A673 (cell line): ENCODE data around the gene PAQR8. TPM values are rescaled to one million over a fixed set of nuclear protein-coding genes. Genes with fewer than 3 reads are reported as not detected.

ENCODE experiments used
- BruUV-seq: library from RNA; stranded (reverse); fragments of 400-500 nt; replicated peaks from 2 replicates; lab custom pipeline; 2021; lab: Mats Ljungman, UMichigan
- CTCF ChIA-PET: fragments of 300-600 bp; sonication (Branson Sonifier 250); formaldehyde crosslinking; loops from one replicate; lab custom pipeline; 2022; ENCODE audit warnings: antibody characterized with exemption; lab: Charles Lee
- POLR2A ChIA-PET: fragments of 300-600 bp; sonication (Branson Sonifier 250); formaldehyde crosslinking; loops from one replicate; lab custom pipeline; 2022; ENCODE audit warnings: antibody characterized with exemption; ENCODE audit not compliant: low non-redundant PET; lab: Charles Lee
- DNase-seq: peaks from one replicate; pipeline ENCODE4 v3.0.0-alpha.2; 2015; ENCODE audit warnings: low spot score
- H3K27ac ChIP-seq: fragments of 200-600 bp; sonication (generic); 2 replicates; pipeline ENCODE4 v1.5.1; 2016; ENCODE audit warnings: mixed run types, low read depth, mild to moderate bottlenecking, mixed read lengths, antibody characterized with exemption, low read length; ENCODE audit not compliant: poor library complexity, severe bottlenecking
- H3K27me3 ChIP-seq: fragments of 200-600 bp; sonication (generic); replicated peaks from 2 replicates; pipeline ENCODE4 v1.6.1; 2017; ENCODE audit warnings: mixed run types, low read depth, mild to moderate bottlenecking, mixed read lengths, antibody characterized with exemption, low read length; ENCODE audit not compliant: insufficient read depth, poor library complexity
- H3K36me3 ChIP-seq: fragments of 200-600 bp; sonication (generic); 2 replicates; pipeline ENCODE4 v1.6.1; 2016; ENCODE audit warnings: mixed run types, mild to moderate bottlenecking, mixed read lengths, antibody characterized with exemption, low read length; ENCODE audit not compliant: insufficient read depth, poor library complexity, severe bottlenecking
- H3K4me1 ChIP-seq: fragments of 200-600 bp; sonication (generic); 2 replicates; pipeline ENCODE4 v1.6.1; 2017; ENCODE audit warnings: mixed run types, mild to moderate bottlenecking, mixed read lengths, antibody characterized with exemption, low read length; ENCODE audit not compliant: insufficient read depth, poor library complexity, severe bottlenecking
- H3K4me3 ChIP-seq: fragments of 200-600 bp; sonication (generic); 2 replicates; pipeline ENCODE4 v1.5.1; 2016; ENCODE audit warnings: low read depth, mixed run types, mild to moderate bottlenecking, mixed read lengths, low read length; ENCODE audit not compliant: poor library complexity, severe bottlenecking
- H3K9me3 ChIP-seq: fragments of 200-600 bp; sonication (generic); 2 replicates; pipeline ENCODE4 v1.6.1; 2016; ENCODE audit warnings: mixed run types, low read depth, mild to moderate bottlenecking, mixed read lengths, antibody characterized with exemption, low read length; ENCODE audit not compliant: poor library complexity, severe bottlenecking
- CTCF ChIP-seq: fragments of 300-800, 200-600 bp; sonication (generic); conservative IDR thresholded peaks from 2 replicates; pipeline ENCODE4 v1.5.1; 2017; ENCODE audit warnings: low read depth, mild to moderate bottlenecking, antibody characterized with exemption, low read length, moderate library complexity, mixed read lengths
- EZH2 ChIP-seq: fragments of 200-600 bp; sonication (generic); IDR thresholded peaks from 2 replicates; pipeline ENCODE4 v1.6.1; 2017; ENCODE audit warnings: borderline replicate concordance, low read depth, mild to moderate bottlenecking, mixed read lengths, antibody characterized with exemption, low read length; ENCODE audit not compliant: poor library complexity, severe bottlenecking
- intact Hi-C: fragments of 100-400 bp; cut with micrococcal nuclease; formaldehyde crosslinking; loops from one replicate; pipeline ENCODE4 v1.10.0; 2022; ENCODE audit not compliant: unreplicated experiment
- total RNA-seq: library from RNA; stranded (reverse); gene quantifications from 2 replicates; pipeline ENCODE4 v1.2.3, GENCODE V29; 2021

Gene PAQR8
- total RNA-seq, 1 experiment from 2014 or later = 1.5 TPM

GRCh38 chr6:52422156-52422555 lies 60.2 kb downstream of the PAQR8 start:
- Histone ChIP-seq H3K27me3 (no peaks in the 10 kb centered on the region), H3K4me3 (no peak overlapping the region), H3K9me3 (no peaks in the 10 kb centered on the region), H3K4me1 (peaks cover 25% of the 10 kb centered on the region), H3K27ac (no peak overlapping the region), H3K36me3 (no peaks in the 10 kb centered on the region)
- no TSS peak for BruUV-seq
- ChIA-PET POLR2A (no interaction called here), CTCF (no interaction called here)
- intact Hi-C loops = no loop called here
- TF ChIP-seq CTCF (no peak), EZH2 (no peak)
- DNase-seq = no peak

- peaks cover 16% of the 10 kb centered on the region for H3K4me1 ChIP-seq
- H3K9me3 ChIP-seq = no peaks in the 10 kb centered on the region
- DNase-seq = no peak
- no peaks in the 10 kb centered on the region for H3K27me3 ChIP-seq
- ChIA-PET CTCF (no interaction called here), POLR2A (no interaction called here)
- no peak overlapping the region for H3K4me3 ChIP-seq
- no peaks in the 10 kb centered on the region for H3K36me3 ChIP-seq
- TF ChIP-seq CTCF = no peak
- TF ChIP-seq EZH2 = no peak
- H3K27ac ChIP-seq = no peak overlapping the region
- intact Hi-C loops = no loop called here
- no TSS peak for BruUV-seq
Observed at GRCh38 chr6:52423448-52423847, 61.5 kb downstream of the PAQR8 start.

GRCh38 chr6:52423971-52424381 lies 62.0 kb downstream of the PAQR8 start:
- intact Hi-C loops = no loop called here
- peak; percentile 48 for DNase-seq
- no peak overlapping the region for H3K4me3 ChIP-seq
- H3K4me1 ChIP-seq = peaks cover 13% of the 10 kb centered on the region
- ChIA-PET CTCF (no interaction called here), POLR2A (no interaction called here)
- TF ChIP-seq EZH2 (no peak), CTCF (no peak)
- no peak overlapping the region for H3K27ac ChIP-seq
- no peaks in the 10 kb centered on the region for H3K36me3 ChIP-seq
- H3K9me3 ChIP-seq = no peaks in the 10 kb centered on the region
- no peaks in the 10 kb centered on the region for H3K27me3 ChIP-seq
- no TSS peak for BruUV-seq
